KBM-7 (cell line): ENCODE measurements around the gene FBXL17.

Experiments
- DNase-seq: peaks from one replicate; pipeline ENCODE4 v3.0.0-alpha.2; 2015
- in situ Hi-C: fragments of 300-500 bp; cut with MboI; formaldehyde crosslinking; loops from 2 replicates; pipeline ENCODE4 v1.14.3; 2020; ENCODE audit warnings: low sequenced_read_pairs, low pct_unique_long_range_greater_than_20kb, mixed read lengths

The FBXL17 gene

DNA sequence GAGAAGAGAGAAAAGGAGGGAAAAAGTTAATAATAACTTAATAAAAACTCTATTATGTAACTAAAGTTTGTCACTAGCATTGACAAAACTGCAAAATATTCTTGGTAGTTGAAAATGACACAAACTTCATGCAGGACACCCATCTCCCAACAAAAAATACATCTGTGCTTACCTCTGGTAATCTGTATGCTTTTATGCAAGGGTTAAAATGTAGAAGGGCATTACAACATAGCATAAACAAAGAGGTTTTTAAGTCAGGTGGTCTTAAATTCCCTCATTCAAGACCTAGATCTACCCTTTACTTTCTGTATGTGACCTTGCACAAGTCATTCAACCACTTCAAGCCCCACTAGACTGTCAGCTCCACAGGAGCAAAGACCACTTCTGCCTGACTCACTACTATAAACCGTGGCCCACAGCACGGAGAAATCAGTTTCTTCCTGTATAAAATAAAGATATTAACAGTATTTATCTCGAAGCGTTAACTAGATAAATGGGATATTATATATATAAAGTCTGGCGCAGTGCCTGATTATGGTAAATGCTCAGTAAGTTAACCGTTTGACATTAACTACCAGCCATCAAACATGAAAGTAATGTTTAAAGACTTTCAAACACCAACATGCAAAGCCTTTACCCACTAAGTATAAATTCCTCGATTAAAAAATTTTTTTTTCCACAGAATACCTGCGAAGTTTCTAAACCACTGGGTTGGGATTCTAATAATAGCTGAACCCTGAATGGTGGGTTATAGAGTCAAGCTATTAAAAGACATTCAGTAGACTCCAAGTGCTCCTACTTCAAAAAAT is 2.0 kb downstream of the FBXL17 start:
- peak; percentile 24 for DNase-seq

DNA sequence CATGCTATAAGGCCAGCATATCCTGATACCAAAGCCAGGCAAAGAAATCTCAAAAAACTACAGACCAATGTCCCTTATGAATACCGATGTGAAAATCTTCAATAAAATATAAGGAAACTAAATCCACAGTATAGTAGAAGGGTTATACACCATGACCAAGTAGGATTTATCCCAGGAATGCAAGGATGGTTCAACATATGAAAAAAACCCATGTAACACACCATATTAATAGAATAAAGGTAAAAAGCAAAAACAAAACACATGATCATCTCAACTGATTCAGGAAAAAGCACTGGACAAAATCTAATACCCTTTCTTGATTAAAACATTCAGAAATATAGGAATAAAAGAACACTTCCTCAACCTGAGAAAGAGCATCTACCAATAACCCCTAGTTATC is 6.1 kb downstream of the FBXL17 start:
- peak; percentile 19 for DNase-seq

More for the DNA sequence above, 2.0 kb downstream of the FBXL17 start:
- in situ Hi-C loops = no loop called here

DNA sequence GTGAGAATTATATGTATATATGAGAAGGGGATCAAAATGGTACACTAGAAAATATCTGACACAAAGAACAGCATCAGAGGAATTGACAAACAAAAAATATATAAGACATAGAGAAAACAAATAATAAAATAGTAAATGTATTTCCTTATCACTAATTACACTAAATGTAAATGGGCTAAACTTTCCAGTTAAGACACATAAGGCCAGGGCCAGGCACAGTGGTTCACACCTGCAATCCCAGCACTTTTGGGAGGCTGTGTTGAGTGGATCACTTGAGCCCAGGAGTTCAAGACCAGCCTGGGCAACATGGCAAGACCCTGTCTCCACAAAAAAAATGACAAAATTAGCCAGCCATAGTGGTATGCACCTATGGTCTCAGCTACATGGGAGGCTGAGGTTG is 8.5 kb downstream of the FBXL17 start:
- no peak for DNase-seq
- in situ Hi-C loops = no loop called here

More for the DNA sequence above, 6.1 kb downstream of the FBXL17 start:
- in situ Hi-C loops = no loop called here

DNA sequence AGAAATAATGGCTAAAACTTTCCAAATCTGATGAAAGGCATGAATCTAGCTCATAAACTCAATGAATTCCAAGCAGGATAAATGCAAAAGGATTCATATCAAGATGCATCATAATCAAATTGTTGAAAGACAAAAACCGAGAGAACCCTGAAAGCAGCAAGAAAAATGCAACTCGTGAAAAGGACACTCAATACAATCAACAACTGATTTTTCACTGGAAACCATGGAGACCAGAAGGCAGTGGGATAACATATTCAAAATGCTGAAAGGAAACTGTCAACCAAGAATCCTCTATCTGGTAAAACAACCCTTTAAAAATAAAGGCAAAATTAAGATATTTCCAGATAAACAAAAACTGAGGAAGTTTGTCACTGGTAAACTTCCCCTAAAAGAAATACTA is 9.5 kb downstream of the FBXL17 start:
- in situ Hi-C loops = no loop called here

DNA sequence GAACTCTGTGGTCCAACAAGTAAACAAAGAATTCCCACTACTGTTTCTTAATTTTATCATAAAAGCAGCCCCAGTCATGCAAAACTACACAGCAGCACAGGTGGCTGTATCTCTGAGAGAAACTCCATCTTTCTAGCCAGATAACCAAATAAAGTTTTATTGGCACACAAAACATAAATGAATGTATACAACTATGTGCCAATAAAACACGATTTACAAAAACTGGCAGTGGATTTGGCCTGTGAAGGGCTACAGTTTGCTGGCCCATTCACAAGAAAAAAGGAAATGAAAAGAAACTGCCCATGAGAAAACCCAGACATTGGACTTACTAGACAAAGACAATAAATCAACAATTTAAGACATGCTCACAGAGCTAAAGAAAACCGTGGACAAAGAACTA is 10.6 kb downstream of the FBXL17 start:
- in situ Hi-C loops = no loop called here
- DNase-seq = no peak

More for the DNA sequence above, 9.5 kb downstream of the FBXL17 start:
- DNase-seq = no peak

DNA sequence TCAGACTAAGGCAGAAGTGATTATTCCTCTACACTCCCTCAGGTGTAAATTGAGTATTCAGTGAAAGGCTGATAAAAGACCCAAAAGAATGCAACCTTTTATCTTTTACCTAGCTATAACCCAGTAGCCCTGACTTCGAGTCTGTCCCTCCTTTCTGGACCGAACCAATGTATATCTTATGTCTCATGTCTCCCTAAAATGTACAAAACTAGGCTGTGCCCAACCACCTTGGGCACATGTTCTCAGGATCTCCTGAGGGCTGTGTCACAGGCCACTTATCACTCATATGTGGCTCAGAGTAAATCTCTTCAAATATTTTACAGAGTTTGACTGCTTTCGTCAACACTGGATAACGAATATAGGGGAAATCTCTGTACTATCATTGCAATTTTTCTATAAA is 12.7 kb downstream of the FBXL17 start:
- in situ Hi-C loops = no loop called here

DNA sequence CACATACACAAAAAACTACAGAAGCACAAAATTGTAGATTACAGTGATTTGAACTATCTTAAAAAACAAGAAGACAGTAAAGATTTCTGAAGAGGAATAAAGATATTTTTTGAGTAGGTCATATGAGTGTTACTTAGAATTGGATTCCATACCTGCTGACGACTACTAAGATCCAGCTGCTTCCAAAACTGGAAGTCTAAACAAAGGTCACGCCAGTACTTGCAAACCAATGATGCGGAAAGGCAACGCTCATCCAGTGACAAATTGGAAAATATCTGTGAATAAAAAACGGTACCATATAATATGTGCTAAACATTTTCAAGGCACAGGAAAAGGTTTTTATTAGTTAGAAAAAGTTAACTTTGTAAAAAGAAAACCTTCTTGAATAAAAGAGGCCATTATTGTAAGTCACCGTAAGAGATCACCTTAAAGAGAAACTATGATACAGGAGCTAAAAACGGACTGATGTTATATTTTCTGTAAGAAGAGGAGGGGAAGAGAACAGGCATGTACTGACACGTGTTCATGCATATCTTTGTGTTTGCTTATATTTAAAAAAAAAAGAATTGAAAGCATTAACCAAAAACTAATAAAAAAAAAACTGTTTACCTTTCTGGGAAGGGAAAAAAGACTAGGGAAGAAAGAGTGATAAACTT is 14.1 kb downstream of the FBXL17 start:
- in situ Hi-C loops = no loop called here
- DNase-seq = no peak

More for the DNA sequence above, 12.7 kb downstream of the FBXL17 start:
- no peak for DNase-seq

GRCh38 chr5:108366500-108366899 is 15.4 kb downstream of the FBXL17 start:
- DNase-seq = no peak
- in situ Hi-C loops = no loop called here

DNA sequence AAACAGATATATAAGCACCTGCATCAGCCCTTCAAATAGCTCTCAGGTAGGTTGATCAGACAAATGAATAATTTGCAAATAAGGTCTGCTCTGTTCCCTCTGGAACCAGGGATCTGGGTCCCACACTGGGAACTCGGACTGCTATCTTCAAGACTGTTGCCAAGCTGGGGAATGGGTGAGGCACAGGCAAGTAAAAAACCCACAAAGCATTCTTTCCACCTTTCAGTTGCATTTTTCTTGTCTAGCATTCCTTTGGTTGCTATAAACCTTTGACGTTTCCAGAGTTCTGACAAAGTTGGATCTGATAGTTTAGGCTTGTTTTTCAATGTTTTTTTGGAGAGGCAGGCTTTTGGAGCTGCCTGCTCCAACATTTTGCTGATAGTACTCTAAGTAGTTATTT is 20.1 kb downstream of the FBXL17 start:
- DNase-seq = no peak
- in situ Hi-C loops = no loop called here

- in situ Hi-C loops = no loop called here
- DNase-seq = no peak
These were observed 20.7 kb downstream of the FBXL17 start for GRCh38 chr5:108361239-108361638.

DNA sequence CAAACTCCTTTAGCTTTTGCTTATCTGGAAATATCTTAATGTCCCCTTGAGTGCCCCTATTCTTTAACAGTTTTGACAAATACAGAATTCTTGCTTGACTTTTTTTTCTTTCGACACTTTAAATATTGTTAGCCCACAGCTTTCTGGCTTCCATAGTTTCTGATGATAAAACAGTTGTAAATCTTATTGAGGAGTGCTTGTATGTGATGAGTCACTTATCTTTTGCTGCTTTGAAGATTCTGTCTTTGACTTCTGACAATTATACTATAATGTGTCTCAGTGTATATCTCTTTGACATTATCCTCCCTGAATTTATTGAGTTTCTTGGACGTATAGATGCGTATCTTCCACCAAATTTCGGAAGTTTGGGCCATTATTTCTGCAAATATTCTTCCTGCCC is 21.6 kb downstream of the FBXL17 start:
- no peak for DNase-seq
- in situ Hi-C loops = no loop called here

GRCh38 chr5:108356286-108356685 is 25.6 kb downstream of the FBXL17 start:
- in situ Hi-C loops = no loop called here
- DNase-seq = no peak

- in situ Hi-C loops = no loop called here
- DNase-seq = no peak
These were observed 28.8 kb downstream of the FBXL17 start for GRCh38 chr5:108353087-108353486.

DNA sequence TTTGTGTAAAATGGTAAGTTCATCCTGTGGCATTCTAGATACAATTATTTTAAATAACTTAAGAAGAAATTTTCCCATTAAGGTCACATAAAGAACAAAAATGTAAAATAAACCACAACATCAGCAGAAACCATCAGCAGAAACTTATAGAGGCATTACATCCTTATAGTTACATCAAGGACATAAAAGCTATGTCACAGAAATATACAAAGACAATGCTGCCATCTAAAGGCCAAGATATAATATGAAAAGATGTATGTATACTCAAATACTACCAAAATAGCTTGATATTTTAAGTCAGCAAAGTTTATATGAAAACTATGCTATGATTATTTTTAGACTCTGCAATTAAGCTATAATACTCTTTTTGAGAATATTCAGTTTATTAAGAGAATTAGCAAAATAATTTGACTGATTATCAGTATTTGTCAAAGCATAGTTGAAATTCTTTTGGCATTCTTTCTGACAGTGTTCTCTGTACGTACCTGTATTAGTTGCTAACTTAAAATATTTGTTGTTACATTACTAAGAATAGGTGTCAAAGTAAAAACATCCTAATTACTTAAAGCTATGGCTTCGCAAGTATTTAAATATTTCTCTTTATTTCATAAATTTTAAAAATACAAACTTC is 36.2 kb downstream of the FBXL17 start:
- in situ Hi-C loops = no loop called here
- DNase-seq = peak; percentile 50

DNA sequence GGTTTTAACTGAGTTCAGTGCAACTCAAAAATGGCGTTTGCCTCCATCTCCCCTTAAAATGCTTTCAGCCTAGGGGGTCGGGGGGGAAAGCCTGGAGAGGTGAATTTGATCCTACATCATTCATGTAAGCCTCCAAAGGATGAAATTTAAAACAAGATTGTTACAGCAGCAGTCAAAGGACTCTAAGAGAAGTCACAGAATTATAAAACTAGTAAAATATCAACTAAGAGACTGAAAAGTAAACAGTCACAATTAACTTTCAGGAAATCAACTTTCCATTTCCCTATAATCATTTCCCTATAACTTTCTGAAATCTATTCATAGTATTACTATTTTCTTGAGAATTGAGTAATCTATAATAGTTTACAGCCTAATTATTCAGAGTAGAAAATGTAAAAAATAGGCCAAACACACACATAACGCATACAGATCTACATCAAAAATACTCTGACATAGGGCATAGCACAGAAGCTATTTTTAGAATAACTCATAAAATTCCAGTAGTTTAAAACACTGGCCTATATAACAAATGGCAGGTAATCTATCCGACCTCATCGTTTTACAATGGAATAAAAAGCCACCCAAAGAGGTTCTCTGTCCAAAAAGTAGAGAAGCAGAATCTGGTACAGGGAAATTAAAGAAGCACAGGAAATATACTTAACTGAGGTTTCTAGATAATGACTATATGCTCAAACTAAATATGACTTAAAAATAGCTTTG is 37.6 kb downstream of the FBXL17 start:
- DNase-seq = no peak
- in situ Hi-C loops = no loop called here

DNA sequence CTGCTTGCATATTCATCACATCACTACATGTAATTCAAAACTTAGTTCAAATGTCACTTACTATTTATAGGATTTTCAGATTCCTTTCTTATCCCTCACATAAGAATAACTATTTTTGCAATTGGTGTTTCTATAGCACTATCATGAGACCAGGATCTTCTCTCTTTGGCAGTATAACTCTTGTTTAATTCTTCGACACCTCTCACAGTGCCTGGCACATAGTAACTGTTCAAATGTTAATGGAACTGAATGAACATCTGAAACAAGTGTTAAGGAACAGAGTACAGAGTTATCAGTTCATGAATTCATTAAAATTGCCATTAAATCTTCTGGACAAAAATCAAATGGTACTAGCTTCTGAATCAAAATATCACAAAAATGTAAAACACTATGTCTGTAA is 40.0 kb downstream of the FBXL17 start:
- DNase-seq = no peak
- in situ Hi-C loops = no loop called here

- no peak for DNase-seq
- in situ Hi-C loops = no loop called here
These were observed 41.8 kb downstream of the FBXL17 start for GRCh38 chr5:108340131-108340530.

- in situ Hi-C loops = no loop called here
- DNase-seq = no peak
These were observed 42.7 kb downstream of the FBXL17 start for GRCh38 chr5:108339220-108339619.

DNA sequence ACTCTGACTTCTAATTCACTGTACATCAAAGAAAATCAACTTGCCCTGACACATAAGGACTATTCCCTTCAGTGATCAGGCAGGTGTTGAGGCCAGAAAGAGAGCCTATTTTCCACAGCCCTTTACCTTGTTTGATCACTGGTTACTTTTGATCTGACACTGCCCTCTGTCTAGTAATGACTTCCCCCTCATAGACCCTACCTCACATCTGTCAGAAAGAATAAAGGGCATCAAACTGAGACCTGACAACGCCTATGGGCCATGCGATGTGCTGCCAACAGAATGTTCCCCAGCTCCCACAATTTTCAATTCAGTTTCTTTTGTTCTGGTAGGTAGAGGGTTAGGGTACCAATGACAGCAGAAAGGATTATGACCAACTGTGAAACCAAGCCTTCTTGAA is 47.7 kb downstream of the FBXL17 start:
- no peak for DNase-seq
- in situ Hi-C loops = no loop called here

DNA sequence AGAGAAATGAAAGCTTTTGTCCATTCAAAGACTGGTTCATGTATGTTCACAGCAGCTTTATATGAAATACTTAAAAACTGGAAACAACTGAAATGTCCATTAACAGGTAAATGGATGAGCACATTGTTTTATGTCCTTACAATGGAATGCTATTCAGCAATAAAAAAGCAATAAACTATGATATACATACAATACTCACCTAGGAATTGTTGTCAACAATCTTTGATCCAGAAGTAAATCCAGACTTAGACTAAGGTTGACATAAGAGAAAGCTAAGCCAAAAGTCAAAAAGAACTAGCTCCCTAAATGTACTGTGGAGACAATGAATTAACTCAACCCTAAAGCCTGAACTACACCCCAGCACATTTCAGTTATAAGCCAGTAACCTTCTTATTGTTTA is 54.9 kb downstream of the FBXL17 start:
- no peak for DNase-seq
- in situ Hi-C loops = no loop called here
